AG09319 (cell line): ENCODE results near the gene UBN1.

Experiments used
- DNase-seq: peaks from one replicate; pipeline ENCODE4 v3.0.0-alpha.2; 2010; ENCODE audit warnings: low read depth; ENCODE audit errors: extremely low read depth
- TF ChIP-seq, protein P1 (sequence below): IDR thresholded peaks from 2 replicates; pipeline ENCODE4 v1.5.1; 2011; ENCODE audit warnings: low read depth, mild to moderate bottlenecking, inconsistent platforms, low read length, moderate library complexity

Gene UBN1

DNA sequence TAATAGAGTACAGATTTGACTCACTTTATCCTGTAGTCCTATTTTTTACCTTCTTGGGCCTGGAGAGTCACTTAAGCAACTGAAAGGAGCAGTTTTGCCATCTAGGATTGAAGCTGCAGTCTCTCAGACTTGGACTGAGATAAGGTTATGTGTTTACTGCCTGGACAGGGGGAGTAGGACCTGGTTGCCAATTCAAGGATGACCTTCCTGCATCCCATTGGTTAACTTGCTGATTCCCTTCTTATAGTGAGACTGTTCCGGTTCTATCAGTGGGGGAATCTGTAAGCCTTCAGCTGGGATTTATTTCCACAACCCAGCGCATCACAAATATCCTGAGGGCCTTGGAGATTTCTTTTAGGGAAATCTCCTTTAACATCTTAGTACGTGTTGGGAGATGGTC is 2.9 kb downstream of the UBN1 start:
- TF ChIP-seq, protein P1, sequence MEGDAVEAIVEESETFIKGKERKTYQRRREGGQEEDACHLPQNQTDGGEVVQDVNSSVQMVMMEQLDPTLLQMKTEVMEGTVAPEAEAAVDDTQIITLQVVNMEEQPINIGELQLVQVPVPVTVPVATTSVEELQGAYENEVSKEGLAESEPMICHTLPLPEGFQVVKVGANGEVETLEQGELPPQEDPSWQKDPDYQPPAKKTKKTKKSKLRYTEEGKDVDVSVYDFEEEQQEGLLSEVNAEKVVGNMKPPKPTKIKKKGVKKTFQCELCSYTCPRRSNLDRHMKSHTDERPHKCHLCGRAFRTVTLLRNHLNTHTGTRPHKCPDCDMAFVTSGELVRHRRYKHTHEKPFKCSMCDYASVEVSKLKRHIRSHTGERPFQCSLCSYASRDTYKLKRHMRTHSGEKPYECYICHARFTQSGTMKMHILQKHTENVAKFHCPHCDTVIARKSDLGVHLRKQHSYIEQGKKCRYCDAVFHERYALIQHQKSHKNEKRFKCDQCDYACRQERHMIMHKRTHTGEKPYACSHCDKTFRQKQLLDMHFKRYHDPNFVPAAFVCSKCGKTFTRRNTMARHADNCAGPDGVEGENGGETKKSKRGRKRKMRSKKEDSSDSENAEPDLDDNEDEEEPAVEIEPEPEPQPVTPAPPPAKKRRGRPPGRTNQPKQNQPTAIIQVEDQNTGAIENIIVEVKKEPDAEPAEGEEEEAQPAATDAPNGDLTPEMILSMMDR = no peak
- no peak for DNase-seq

DNA sequence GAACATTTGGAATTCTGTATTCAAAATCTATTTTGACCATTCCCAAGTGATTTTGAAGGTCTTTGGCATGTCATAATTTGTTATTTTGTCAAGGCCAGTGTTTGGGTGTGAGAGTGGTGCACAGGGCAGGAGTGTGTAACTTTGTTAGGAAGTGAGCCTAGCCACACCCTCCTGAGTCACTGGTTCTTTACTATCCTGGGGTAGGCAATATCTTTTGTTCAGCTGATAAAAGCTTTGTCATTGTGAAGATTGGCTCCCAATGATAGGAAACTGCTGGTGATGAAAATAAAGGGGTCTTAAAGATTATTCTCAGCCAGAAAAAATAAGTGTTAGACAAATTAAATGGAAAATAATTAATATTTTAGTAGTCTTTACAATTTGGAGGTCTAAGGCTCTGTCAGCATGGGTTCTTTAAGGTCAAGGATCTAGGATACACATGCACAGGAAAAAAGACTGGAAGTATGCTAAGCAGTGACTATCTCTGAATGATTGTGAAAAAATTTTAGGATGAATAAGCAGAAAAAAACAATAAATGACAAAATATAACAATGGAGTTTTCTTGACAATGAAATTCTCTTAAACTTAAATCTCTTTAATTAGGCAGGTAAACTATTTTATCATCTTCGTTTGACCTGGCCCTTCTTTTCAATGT is 5.1 kb downstream of the UBN1 start:
- DNase-seq = no peak
- TF ChIP-seq, protein P1 = no peak

DNA sequence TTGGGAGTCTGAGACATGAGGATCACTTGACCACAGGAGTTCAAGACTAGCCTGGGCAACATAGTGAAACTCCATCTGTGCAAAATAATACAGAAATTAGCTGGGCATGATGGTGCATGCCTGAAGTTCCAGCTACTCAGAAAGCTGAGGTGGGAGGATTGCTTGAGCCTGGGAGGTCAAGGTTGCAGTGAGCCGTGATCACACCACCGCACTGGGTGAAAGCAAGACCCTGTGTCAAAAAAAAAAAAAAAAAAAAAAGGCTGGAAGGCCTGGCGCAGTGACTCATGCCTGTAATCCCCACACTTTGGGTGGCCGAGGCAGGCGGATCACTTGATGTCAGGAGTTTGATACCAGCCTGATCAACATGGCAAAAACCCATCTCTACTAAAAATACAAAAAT is 8.1 kb downstream of the UBN1 start:
- TF ChIP-seq, protein P1 = no peak
- no peak for DNase-seq

DNA sequence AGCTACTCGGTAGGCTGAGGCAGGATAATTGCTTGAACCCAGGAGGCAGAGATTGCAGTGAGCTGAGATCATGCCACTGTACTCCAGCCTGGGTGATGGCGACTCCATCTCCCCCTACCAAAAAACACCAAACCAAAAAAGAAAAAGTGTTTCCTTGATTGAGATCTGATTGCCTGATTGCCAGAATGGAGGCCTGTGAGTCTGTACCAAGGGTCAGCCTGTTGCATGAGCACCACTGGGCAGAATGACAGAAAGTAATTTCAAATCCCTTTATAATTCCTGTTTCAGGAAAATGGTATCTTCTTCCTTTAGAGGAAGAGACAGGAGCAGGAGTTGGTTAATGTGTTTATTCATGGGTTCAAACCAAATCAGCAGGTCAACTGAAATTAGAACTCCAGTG is 8.5 kb downstream of the UBN1 start:
- TF ChIP-seq, protein P1 = no peak
- no peak for DNase-seq

DNA sequence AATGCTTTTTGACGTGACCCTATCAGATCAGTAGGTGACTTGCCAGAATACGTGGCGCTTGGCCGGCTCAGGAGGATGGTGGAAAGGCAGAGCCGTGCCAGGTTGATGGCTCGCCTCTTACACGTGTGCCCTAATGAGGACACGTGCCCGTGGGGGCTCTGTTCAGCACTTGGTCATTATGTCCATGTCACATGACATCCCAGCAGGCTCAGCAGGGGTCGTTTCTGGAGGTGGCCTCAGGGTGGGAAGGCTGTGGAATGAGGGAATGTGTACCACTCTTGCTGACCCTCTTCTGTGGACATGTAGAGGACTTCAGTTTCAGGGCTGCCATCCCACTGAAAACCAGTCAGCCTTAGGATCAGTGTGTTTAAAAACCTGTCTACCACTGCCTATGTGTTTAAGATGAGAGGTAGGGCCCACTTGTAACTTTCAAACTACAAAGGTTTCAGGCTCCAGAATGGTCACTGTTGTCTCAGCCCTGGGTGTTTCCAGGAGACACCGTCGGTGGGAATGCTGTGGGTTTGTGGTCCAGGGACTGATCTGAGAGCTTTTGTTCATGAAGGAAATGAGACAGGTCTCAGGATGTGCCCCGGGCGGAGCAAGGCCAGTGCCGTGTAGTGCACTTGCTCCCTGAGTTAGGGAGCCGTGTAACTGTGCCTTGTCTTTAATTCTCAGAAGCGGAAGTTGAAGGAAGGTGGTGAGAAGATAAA is 12.1 kb downstream of the UBN1 start:
- no peak for DNase-seq
- TF ChIP-seq, protein P1 = no peak

DNA sequence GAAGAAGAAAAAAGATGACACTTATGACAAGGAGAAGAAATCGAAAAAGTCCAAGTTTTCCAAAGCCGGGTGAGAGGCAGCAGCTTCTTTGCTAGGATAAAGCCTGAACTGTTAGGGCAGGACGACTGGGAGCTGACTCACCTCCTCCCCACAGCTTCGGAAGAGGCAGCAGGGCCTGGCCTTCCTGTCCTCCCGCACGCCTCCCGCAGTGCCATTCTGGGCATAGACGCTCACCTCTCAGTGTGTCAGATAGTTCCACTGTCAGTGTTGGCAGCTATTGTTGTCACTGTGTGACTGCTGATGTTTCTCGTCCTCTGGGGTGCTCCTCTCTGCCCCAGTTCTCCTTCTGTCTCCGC is 12.6 kb downstream of the UBN1 start:
- TF ChIP-seq, protein P1 = no peak
- DNase-seq = no peak

DNA sequence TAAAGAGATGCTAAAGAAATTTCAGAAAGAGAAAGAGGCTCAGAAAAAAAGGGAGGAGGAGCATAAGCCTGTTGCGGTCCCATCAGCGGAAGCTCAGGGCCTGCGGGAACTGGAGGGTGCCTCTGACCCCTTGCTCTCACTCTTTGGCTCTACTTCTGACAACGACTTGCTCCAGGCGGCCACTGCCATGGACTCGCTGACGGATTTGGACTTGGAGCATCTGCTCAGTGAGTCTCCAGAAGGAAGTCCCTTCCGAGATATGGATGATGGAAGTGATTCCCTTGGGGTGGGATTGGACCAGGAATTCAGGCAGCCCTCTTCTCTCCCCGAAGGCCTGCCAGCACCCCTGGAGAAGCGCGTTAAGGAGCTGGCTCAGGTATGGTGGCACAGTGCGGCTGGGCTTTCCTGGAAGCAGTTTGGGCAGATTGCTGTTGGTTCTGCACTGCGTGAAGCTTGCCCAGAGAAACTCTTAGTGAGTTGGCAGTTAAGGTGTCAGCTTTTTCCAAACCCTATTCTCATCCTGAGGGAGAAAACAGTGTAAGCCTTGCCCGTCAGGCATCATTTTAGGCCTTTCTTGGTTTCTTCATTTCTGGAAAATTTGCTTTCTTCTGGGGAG is 13.6 kb downstream of the UBN1 start:
- TF ChIP-seq, protein P1 = no peak
- DNase-seq = no peak
